Heart left ventricle (tissue), 11 donors: ENCODE measurements around the gene NR1D1. TPM values are rescaled to one million over a fixed set of nuclear protein-coding genes. Genes with fewer than 3 reads are reported as not detected.

Experiments used
- polyA plus RNA-seq, 2 donors: library from polyadenylated mRNA; stranded (reverse); fragments of 200-250 nt; gene quantifications; one replicate each; pipeline ENCODE4 v1.2.3, GENCODE V29; 2013
- total RNA-seq, 9 donors: library from RNA; depleted of rRNA in 2 of 9; stranded (reverse); fragments of >200 nt in 2 of 9; fragmentation: NEBNext Ultra II Directional in 3 of 9; extraction: Animal tissue kit (Norgen Biotek cat#: 25700) in 3 of 9; gene quantifications; one replicate each; pipeline versions ENCODE4 v1.1.0 to v1.2.4, GENCODE V29; 2016 to 2023
- donor health status: ischemic (EF 13 %, LVEDD 7.1; RV severe dilation, severe dysfunction).
- donor health status: healthy with polysubstance abuse.
- donor health status: DM: no; HTN: yes; CAD: no.
- donor health status: DM: no; HTN: no; CAD: no.
- donor health status: ischemic (EF 25% LVEDD 5.7; RV mildly dilated, moderate dysfunction).
- donor health status: healthy.
- donor health status: DM: yes; HTN: yes; CAD: no.
- donor health status: PGD.
- donor health status: nonischemic (EF 23%, LVEDD 6.1; RV moderate dilation, normal function).

NR1D1 gene
- total and polyA plus RNA-seq, 11 donors, result 5.8 to 36.1 (median 20.2) TPM

Other genes starting within 250 kb of the NR1D1 start
- 1 to 10 TPM in 2 of 9 donors, under 1 TPM in 7; 0.07 to 6.9 (median 0.22) TPM for gene IKZF3, start 236.3 kb downstream of the NR1D1 start, total RNA-seq
- under 1 TPM; 0.08 to 0.11 TPM for gene IKZF3, start 236.3 kb downstream of the NR1D1 start, polyA plus RNA-seq
- not detected for gene ZPBP2, start 232.4 kb downstream of the NR1D1 start, total RNA-seq
- gene ZPBP2, start 232.4 kb downstream of the NR1D1 start, polyA plus RNA-seq, result not detected
- 1 to 10 TPM; 1.6 to 5.3 (median 2.8) TPM for gene GSDMB, start 182.0 kb downstream of the NR1D1 start, total RNA-seq
- 1 to 10 TPM; 2.0 to 4.7 TPM for gene GSDMB, start 182.0 kb downstream of the NR1D1 start, polyA plus RNA-seq
- gene ORMDL3, start 173.0 kb downstream of the NR1D1 start, total RNA-seq, result 100 to 1,000 TPM in 1 of 9 donors, 10 to 100 TPM in 8; 40.0 to 111 (median 59.2) TPM
- 10 to 100 TPM; 49.9 to 64.0 TPM for gene ORMDL3, start 173.0 kb downstream of the NR1D1 start, polyA plus RNA-seq
- not detected for gene LRRC3C, start 172.9 kb downstream of the NR1D1 start, total RNA-seq
- not detected for gene LRRC3C, start 172.9 kb downstream of the NR1D1 start, polyA plus RNA-seq
- 1 to 10 TPM in 2 of 9 donors, under 1 TPM in 5, not detected in 2; 0.35 to 3.7 (median 0.52) TPM for gene GSDMA, start 137.6 kb downstream of the NR1D1 start, total RNA-seq
- gene GSDMA, start 137.6 kb downstream of the NR1D1 start, polyA plus RNA-seq, result under 1 TPM in 1 of 2 donors, not detected in 1; 0.08 TPM
- gene PSMD3, start 119.8 kb downstream of the NR1D1 start, total RNA-seq, result 100 to 1,000 TPM in 2 of 9 donors, 10 to 100 TPM in 7; 68.9 to 117 (median 83.3) TPM
- 100 to 1,000 TPM in 1 of 2 donors, 10 to 100 TPM in 1; 72.6 to 142 TPM for gene PSMD3, start 119.8 kb downstream of the NR1D1 start, polyA plus RNA-seq
- gene CSF3, start 85.1 kb downstream of the NR1D1 start, total RNA-seq, result 1 to 10 TPM in 1 of 9 donors, under 1 TPM in 1, not detected in 7; 0.80 to 1.3 TPM
- gene CSF3, start 85.1 kb downstream of the NR1D1 start, polyA plus RNA-seq, result under 1 TPM; 0.14 to 0.46 TPM
- 10 to 100 TPM; 51.1 to 75.4 (median 58.3) TPM for gene MED24, start 46.2 kb downstream of the NR1D1 start, total RNA-seq
- 10 to 100 TPM; 52.7 to 61.8 TPM for gene MED24, start 46.2 kb downstream of the NR1D1 start, polyA plus RNA-seq
- 100 to 1,000 TPM in 1 of 9 donors, 10 to 100 TPM in 8; 63.2 to 105 (median 73.2) TPM for gene THRA, start 37.6 kb downstream of the NR1D1 start, total RNA-seq
- 10 to 100 TPM; 50.6 to 56.2 TPM for gene THRA, start 37.6 kb downstream of the NR1D1 start, polyA plus RNA-seq
- gene MSL1, start 21.4 kb upstream of the NR1D1 start, total RNA-seq, result 10 to 100 TPM; 32.0 to 54.1 (median 45.1) TPM
- 10 to 100 TPM; 32.2 to 54.7 TPM for gene MSL1, start 21.4 kb upstream of the NR1D1 start, polyA plus RNA-seq
- 10 to 100 TPM; 26.5 to 54.3 (median 42.2) TPM for gene CASC3, start 39.9 kb upstream of the NR1D1 start, total RNA-seq
- 10 to 100 TPM; 27.9 to 33.4 TPM for gene CASC3, start 39.9 kb upstream of the NR1D1 start, polyA plus RNA-seq
- gene RAPGEFL1, start 76.9 kb upstream of the NR1D1 start, total RNA-seq, result 1 to 10 TPM; 2.2 to 4.8 (median 2.9) TPM
- 1 to 10 TPM; 3.3 to 6.6 TPM for gene RAPGEFL1, start 76.9 kb upstream of the NR1D1 start, polyA plus RNA-seq
- 10 to 100 TPM in 6 of 9 donors, 1 to 10 TPM in 3; 8.4 to 17.6 (median 11.2) TPM for gene WIPF2, start 118.7 kb upstream of the NR1D1 start, total RNA-seq
- gene WIPF2, start 118.7 kb upstream of the NR1D1 start, polyA plus RNA-seq, result 10 to 100 TPM in 1 of 2 donors, 1 to 10 TPM in 1; 6.6 to 12.2 TPM
- gene CDC6, start 187.3 kb upstream of the NR1D1 start, total RNA-seq, result 1 to 10 TPM in 2 of 9 donors, under 1 TPM in 7; 0.07 to 9.8 (median 0.69) TPM
- gene CDC6, start 187.3 kb upstream of the NR1D1 start, polyA plus RNA-seq, result 1 to 10 TPM in 1 of 2 donors, under 1 TPM in 1; 0.34 to 2.8 TPM
- gene RARA, start 208.6 kb upstream of the NR1D1 start, total RNA-seq, result 10 to 100 TPM; 14.1 to 41.4 (median 19.4) TPM
- gene RARA, start 208.6 kb upstream of the NR1D1 start, polyA plus RNA-seq, result 10 to 100 TPM; 15.5 to 22.0 TPM